CD14-positive monocyte (primary cell): ENCODE results near the gene PAPSS2. TPM values are rescaled to one million over a fixed set of nuclear protein-coding genes. Genes with fewer than 3 reads are reported as not detected.

Source experiments
- DNase-seq, 3 donors: peaks; one replicate each; pipeline ENCODE4 v3.0.0-alpha.2; 2011 to 2022
- H2AFZ ChIP-seq: 2 replicates; pipeline ENCODE4 v1.6.0; 2012; ENCODE audit warnings: mild to moderate bottlenecking, low read depth, low read length, inconsistent platforms; ENCODE audit not compliant: insufficient read depth, poor library complexity, severe bottlenecking
- H3K27ac ChIP-seq, 2 donors: 1 replicate in 1 of 2; 2 replicates in 1 of 2; pipeline ENCODE4 v1.5.1; 2012 to 2013; ENCODE audit warnings: low read length in 2 of 2, control low read depth in 1 of 2, inconsistent platforms in 1 of 2, low read depth in 1 of 2, mild to moderate bottlenecking in 1 of 2
- H3K27me3 ChIP-seq, 2 donors: one replicate each; pipeline versions ENCODE4 v1.6.0 to v1.6.1; 2011 to 2013; ENCODE audit warnings: low read length in 2 of 2; ENCODE audit not compliant: control insufficient read depth in 2 of 2, insufficient read depth in 2 of 2
- H3K36me3 ChIP-seq, 2 donors: replicated peaks in 1 of 2; 1 replicate in 1 of 2; 2 replicates in 1 of 2; pipeline versions ENCODE4 v1.5.1 to v1.6.1; 2012 to 2013; ENCODE audit warnings: low read length in 2 of 2, control low read depth in 1 of 2, inconsistent platforms in 1 of 2, mild to moderate bottlenecking in 1 of 2; ENCODE audit not compliant: insufficient read depth in 2 of 2, control insufficient read depth in 1 of 2
- H3K4me1 ChIP-seq, 2 donors: 1 replicate in 1 of 2; 2 replicates in 1 of 2; pipeline versions ENCODE4 v1.5.1 to v1.6.1; 2012 to 2013; ENCODE audit warnings: low read length in 2 of 2, control low read depth in 1 of 2, inconsistent platforms in 1 of 2, mild to moderate bottlenecking in 1 of 2, moderate library complexity in 1 of 2; ENCODE audit not compliant: insufficient read depth in 2 of 2, control insufficient read depth in 1 of 2
- H3K4me2 ChIP-seq: replicated peaks from 2 replicates; pipeline ENCODE3; 2012; ENCODE audit warnings: low read length, moderate library complexity, mild to moderate bottlenecking; ENCODE audit not compliant: poor library complexity, severe bottlenecking; ENCODE audit errors: extremely low read depth
- H3K4me3 ChIP-seq, 3 experiments: fragments of 200-600 bp in 1 of 3; sonication (generic) in 1 of 3; replicated peaks in 1 of 3; 1 replicate in 2 of 3; 2 replicates in 1 of 3; pipeline ENCODE4 v1.5.1; 2011 to 2013; ENCODE audit warnings: low read length in 3 of 3, mild to moderate bottlenecking in 3 of 3, control low read depth in 2 of 3, low read depth in 2 of 3, inconsistent platforms in 1 of 3, moderate library complexity in 1 of 3
- H3K79me2 ChIP-seq: 2 replicates; pipeline ENCODE4 v1.6.0; 2012; ENCODE audit warnings: mild to moderate bottlenecking, control low read depth, inconsistent platforms, low read length, moderate library complexity; ENCODE audit not compliant: insufficient read depth
- H3K9ac ChIP-seq: 2 replicates; pipeline ENCODE4 v1.6.0; 2017; ENCODE audit warnings: low read length, mild to moderate bottlenecking; ENCODE audit not compliant: insufficient read depth, poor library complexity, severe bottlenecking
- H3K9me3 ChIP-seq, 2 donors: replicated peaks in 1 of 2; 1 replicate in 1 of 2; 2 replicates in 1 of 2; pipeline versions ENCODE4 v1.5.1 to v1.6.1; 2012 to 2013; ENCODE audit warnings: low read length in 2 of 2, control low read depth in 1 of 2; ENCODE audit not compliant: control insufficient read depth in 1 of 2, insufficient read depth in 1 of 2
- H4K20me1 ChIP-seq: 2 replicates; pipeline ENCODE4 v1.6.0; 2012; ENCODE audit warnings: mild to moderate bottlenecking, low read length, control low read depth, moderate library complexity; ENCODE audit not compliant: insufficient read depth
- H3K27ac Mint-ChIP-seq, 7 donors: one replicate each; pipeline ENCODE4 v1.8.0; 2020; ENCODE audit warnings: mild to moderate bottlenecking in 7 of 7, mixed read lengths in 7 of 7, moderate library complexity in 6 of 7, inconsistent platforms in 2 of 7
- H3K27me3 Mint-ChIP-seq, 3 donors: one replicate each; pipeline ENCODE4 v1.8.0; 2021 to 2022; ENCODE audit warnings: low read depth in 3 of 3, mild to moderate bottlenecking in 3 of 3, mixed read lengths in 3 of 3, moderate library complexity in 3 of 3, inconsistent platforms in 1 of 3
- H3K36me3 Mint-ChIP-seq, 2 donors: one replicate each; pipeline ENCODE4 v1.8.0; 2020; ENCODE audit warnings: mixed read lengths in 2 of 2, inconsistent platforms in 1 of 2, mild to moderate bottlenecking in 1 of 2
- H3K4me1 Mint-ChIP-seq: one replicate; pipeline ENCODE4 v1.8.0; 2020; ENCODE audit warnings: mild to moderate bottlenecking, mixed read lengths
- H3K4me3 Mint-ChIP-seq, 2 donors: one replicate each; pipeline ENCODE4 v1.8.0; 2020; ENCODE audit warnings: mild to moderate bottlenecking in 2 of 2, mixed read lengths in 2 of 2, moderate library complexity in 1 of 2
- H3K9me3 Mint-ChIP-seq, 7 donors: one replicate each; pipeline ENCODE4 v1.8.0; 2020 to 2022; ENCODE audit warnings: mixed read lengths in 7 of 7, mild to moderate bottlenecking in 6 of 7, moderate library complexity in 6 of 7, inconsistent platforms in 2 of 7
- WGBS: methylation state at CpG from one replicate; pipeline ENCODE4 v1.1.5; 2013; ENCODE audit warnings: missing lambda C conversion rate; ENCODE audit not compliant: insufficient coverage; 5-methylcytosine and 5-hydroxymethylcytosine counted together
- intact Hi-C, 2 donors: fragments of 100-400 bp; cut with micrococcal nuclease; formaldehyde crosslinking; loops; one replicate each; pipeline versions ENCODE4 v1.15.0 to v1.15.1; 2023
- polyA plus RNA-seq, 3 donors: library from polyadenylated mRNA; depleted of rRNA in 1 of 3; unstranded in 2 of 3; stranded (reverse) in 1 of 3; fragments of 300-500 nt in 2 of 3; fragments of >200 nt in 1 of 3; fragmentation: Illumina TruSeq in 2 of 3; gene quantifications; 1 replicate in 2 of 3; 2 replicates in 1 of 3; pipeline ENCODE4 v1.2.3, GENCODE V29; 2012 to 2021
- TF ChIP-seq, protein P1 (sequence below): fragments of 200-600 bp; IDR thresholded peaks from one replicate; pipeline ENCODE4 v1.8.0; 2022; ENCODE audit warnings: antibody characterized with exemption, mild to moderate bottlenecking

PAPSS2 gene
- polyA plus RNA-seq, 3 donors: 3.5 to 6.5 (median 6.2) TPM

- H3K9ac ChIP-seq: no peak overlapping the region
- WGBS: no CpG with 5 or more reads among the region's 2 CpGs
- no peaks in the 10 kb centered on the region for H3K9me3 ChIP-seq
- no peak overlapping the region for H3K4me3 ChIP-seq
- H2AFZ ChIP-seq: no peak overlapping the region
- peaks cover 0 to 4% of the 10 kb centered on the region in 2 donors for H3K4me1 ChIP-seq
- peaks cover 7 to 25% of the 10 kb centered on the region in 2 donors for H3K36me3 ChIP-seq
- TF ChIP-seq, protein P1, sequence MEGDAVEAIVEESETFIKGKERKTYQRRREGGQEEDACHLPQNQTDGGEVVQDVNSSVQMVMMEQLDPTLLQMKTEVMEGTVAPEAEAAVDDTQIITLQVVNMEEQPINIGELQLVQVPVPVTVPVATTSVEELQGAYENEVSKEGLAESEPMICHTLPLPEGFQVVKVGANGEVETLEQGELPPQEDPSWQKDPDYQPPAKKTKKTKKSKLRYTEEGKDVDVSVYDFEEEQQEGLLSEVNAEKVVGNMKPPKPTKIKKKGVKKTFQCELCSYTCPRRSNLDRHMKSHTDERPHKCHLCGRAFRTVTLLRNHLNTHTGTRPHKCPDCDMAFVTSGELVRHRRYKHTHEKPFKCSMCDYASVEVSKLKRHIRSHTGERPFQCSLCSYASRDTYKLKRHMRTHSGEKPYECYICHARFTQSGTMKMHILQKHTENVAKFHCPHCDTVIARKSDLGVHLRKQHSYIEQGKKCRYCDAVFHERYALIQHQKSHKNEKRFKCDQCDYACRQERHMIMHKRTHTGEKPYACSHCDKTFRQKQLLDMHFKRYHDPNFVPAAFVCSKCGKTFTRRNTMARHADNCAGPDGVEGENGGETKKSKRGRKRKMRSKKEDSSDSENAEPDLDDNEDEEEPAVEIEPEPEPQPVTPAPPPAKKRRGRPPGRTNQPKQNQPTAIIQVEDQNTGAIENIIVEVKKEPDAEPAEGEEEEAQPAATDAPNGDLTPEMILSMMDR: no peak
- no peaks in the 10 kb centered on the region for H3K79me2 ChIP-seq
- peaks cover 0 to 3% (median 0%) of the 10 kb centered on the region in 7 donors for H3K9me3 Mint-ChIP-seq
- H3K4me3 Mint-ChIP-seq: no peak overlapping the region
- H3K27ac ChIP-seq: no peak overlapping the region
- H4K20me1 ChIP-seq: no peaks in the 10 kb centered on the region
- no peaks in the 10 kb centered on the region for H3K27me3 ChIP-seq
- intact Hi-C loops: no loop called here
- H3K27me3 Mint-ChIP-seq: peaks cover 0 to 2% (median 0%) of the 10 kb centered on the region in 3 donors
- peaks cover 7% of the 10 kb centered on the region for H3K4me1 Mint-ChIP-seq
- no peak for DNase-seq
- H3K27ac Mint-ChIP-seq: no peak overlapping the region
- H3K36me3 Mint-ChIP-seq: peaks cover 27% of the 10 kb centered on the region in 2 donors
- no peak overlapping the region for H3K4me2 ChIP-seq
These were observed 91.6 kb downstream of the PAPSS2 start for GRCh38 chr10:87751274-87751673.

- Histone ChIP-seq H3K9me3 (no peaks in the 10 kb centered on the region), H2AFZ (no peak overlapping the region), H3K4me3 (no peak overlapping the region), H3K27ac (no peak overlapping the region), H3K4me2 (no peak overlapping the region), H3K36me3 (peaks cover 12 to 30% of the 10 kb centered on the region in 2 donors), H4K20me1 (no peaks in the 10 kb centered on the region), H3K79me2 (no peaks in the 10 kb centered on the region), H3K4me1 (peaks cover 0 to 4% of the 10 kb centered on the region in 2 donors), H3K27me3 (no peaks in the 10 kb centered on the region), H3K9ac (no peak overlapping the region)
- WGBS: no CpG with 5 or more reads among the region's 2 CpGs
- peaks cover 29 to 30% of the 10 kb centered on the region in 2 donors for H3K36me3 Mint-ChIP-seq
- intact Hi-C loops: no loop called here
- H3K27me3 Mint-ChIP-seq: no peaks in the 10 kb centered on the region
- no peak overlapping the region for H3K4me3 Mint-ChIP-seq
- TF ChIP-seq, protein P1: no peak
- H3K4me1 Mint-ChIP-seq: peaks cover 7% of the 10 kb centered on the region
- no peak overlapping the region for H3K27ac Mint-ChIP-seq
- peaks cover 0 to 3% (median 0%) of the 10 kb centered on the region in 7 donors for H3K9me3 Mint-ChIP-seq
- peak in 2 of 3 donors; percentile 26 to 39 for DNase-seq
These were observed 92.9 kb downstream of the PAPSS2 start for GRCh38 chr10:87752566-87752965.
